Stomach (tissue), 9 donors: ENCODE data around the gene PROSER3. TPM values are rescaled to one million over a fixed set of nuclear protein-coding genes. Genes with fewer than 3 reads are reported as not detected.

Experiments used
- DNase-seq, 2 donors: peaks; one replicate each; pipeline versions ENCODE4 v3.0.0 to v3.0.0-alpha.2; 2013 to 2019
- H3K27ac ChIP-seq, 5 donors: fragments of 200-600 bp in 4 of 5; sonication (generic) in 4 of 5; one replicate each; pipeline ENCODE4 v1.5.1; 2013 to 2019; ENCODE audit warnings: mild to moderate bottlenecking in 1 of 5, moderate library complexity in 1 of 5
- H3K27me3 ChIP-seq, 3 donors: fragments of 200-600 bp; sonication (generic); one replicate each; pipeline ENCODE4 v1.5.1; 2017 to 2019; ENCODE audit warnings: mixed run types in 1 of 3
- H3K36me3 ChIP-seq, 4 donors: fragments of 200-600 bp; sonication (generic); 1 replicate in 3 of 4; 2 replicates in 1 of 4; pipeline ENCODE4 v1.5.1; 2016 to 2019
- H3K4me1 ChIP-seq, 4 donors: fragments of 200-600 bp; sonication (generic); one replicate each; pipeline ENCODE4 v1.5.1; 2016 to 2019
- H3K4me3 ChIP-seq, 4 donors: fragments of 200-600 bp; sonication (generic) in 3 of 4; one replicate each; pipeline ENCODE4 v1.5.1; 2016 to 2019; ENCODE audit warnings: mild to moderate bottlenecking in 1 of 4
- H3K9me3 ChIP-seq, 4 donors: fragments of 200-600 bp; sonication (generic); one replicate each; pipeline ENCODE4 v1.5.1; 2016 to 2019
- EP300 ChIP-seq: sonication (generic); formaldehyde crosslinking; IDR thresholded peaks from one replicate; pipeline ENCODE4 v1.6.1; 2017; ENCODE audit warnings: antibody characterized with exemption
- POLR2A ChIP-seq, 4 donors: fragments of 450-650 bp; IDR thresholded peaks; one replicate each; pipeline ENCODE4 v1.6.1; 2016; ENCODE audit warnings: antibody characterized with exemption in 4 of 4, control low read depth in 2 of 4, mild to moderate bottlenecking in 1 of 4, moderate library complexity in 1 of 4
- POLR2AphosphoS5 ChIP-seq, 3 donors: sonication (generic); formaldehyde crosslinking; IDR thresholded peaks; one replicate each; pipeline ENCODE4 v1.6.1; 2016; ENCODE audit warnings: antibody characterized with exemption in 3 of 3
- WGBS, 5 donors: extraction: QIAGEN DNeasy Blood & Tissue Kit in 3 of 5; methylation state at CpG; one replicate each; pipeline versions ENCODE4 v1.1.5 to v1.1.7; 2013 to 2018; 5-methylcytosine and 5-hydroxymethylcytosine counted together
- intact Hi-C: fragments of 100-400 bp; cut with DNase I; formaldehyde crosslinking; loops from one replicate; pipeline ENCODE4 v1.15.1; 2023; ENCODE audit warnings: low total_unique reads
- polyA plus RNA-seq, 3 donors: library from polyadenylated mRNA; stranded (reverse); fragments of 200-250 nt; gene quantifications; one replicate each; pipeline ENCODE4 v1.2.3, GENCODE V29; 2013
- total RNA-seq, 5 donors: library from RNA; depleted of rRNA; stranded (reverse); fragments of >200 nt; gene quantifications; one replicate each; pipeline versions ENCODE4 v1.1.0 to v1.2.3, GENCODE V29; 2014 to 2016
- TF ChIP-seq, protein P1 (sequence below), 7 experiments: fragments of 450-650 bp in 4 of 7; fragments of 200-600 bp in 3 of 7; sonication (generic) in 3 of 7; IDR thresholded peaks; one replicate each; pipeline ENCODE4 v1.5.1; 2016 to 2019; ENCODE audit warnings: antibody characterized with exemption in 7 of 7, control low read depth in 2 of 7, mild to moderate bottlenecking in 1 of 7
- donor health status: healthy with polysubstance abuse.
- donor health status: Bipolar disorder and iron deficiency.
- donor health status: healthy.

The PROSER3 gene
- total and polyA plus RNA-seq, 8 donors = 3.6 to 61.3 (median 10.5) TPM

DNA sequence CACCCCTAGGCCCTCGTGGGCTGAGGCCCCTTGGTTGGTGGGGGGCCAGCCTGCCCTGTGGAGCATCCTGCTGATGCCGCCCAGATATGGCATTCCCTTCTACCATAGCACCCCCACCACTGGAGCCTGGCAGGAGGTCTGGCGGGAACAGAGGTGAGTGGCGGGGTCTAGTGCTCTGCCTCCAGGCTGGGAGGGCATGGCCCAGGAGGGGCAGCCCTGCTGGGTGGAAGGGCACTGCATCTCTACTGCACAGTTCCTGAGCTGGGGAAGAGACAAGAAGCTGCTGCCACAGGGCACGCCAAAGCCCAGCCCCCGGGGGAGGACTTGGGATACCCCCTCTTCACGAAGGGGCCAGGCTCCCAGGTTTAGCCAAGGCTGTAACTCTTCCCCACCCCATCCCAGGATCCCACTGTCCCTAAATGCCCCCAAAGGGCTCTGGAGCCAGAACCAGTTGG lies 42.6 kb upstream of the PROSER3 start:
- Histone ChIP-seq H3K27me3 (no peaks in the 10 kb centered on the region), H3K4me1 (peaks cover 25 to 42% (median 34%) of the 10 kb centered on the region in 4 donors), H3K4me3 (peak overlapping the region in 2 of 4 donors; percentile 93 to 97), H3K36me3 (peaks cover 0 to 10% (median 9%) of the 10 kb centered on the region in 4 donors), H3K9me3 (no peaks in the 10 kb centered on the region), H3K27ac (peak overlapping the region in 4 of 5 donors; percentile 84 to 95 (median 94))
- TF ChIP-seq EP300 (no peak), POLR2AphosphoS5 (IDR thresholded peaks at IDR 0.05) (no peak), POLR2A (IDR thresholded peaks at IDR 0.05) (no peak)
- TF ChIP-seq, protein P1, sequence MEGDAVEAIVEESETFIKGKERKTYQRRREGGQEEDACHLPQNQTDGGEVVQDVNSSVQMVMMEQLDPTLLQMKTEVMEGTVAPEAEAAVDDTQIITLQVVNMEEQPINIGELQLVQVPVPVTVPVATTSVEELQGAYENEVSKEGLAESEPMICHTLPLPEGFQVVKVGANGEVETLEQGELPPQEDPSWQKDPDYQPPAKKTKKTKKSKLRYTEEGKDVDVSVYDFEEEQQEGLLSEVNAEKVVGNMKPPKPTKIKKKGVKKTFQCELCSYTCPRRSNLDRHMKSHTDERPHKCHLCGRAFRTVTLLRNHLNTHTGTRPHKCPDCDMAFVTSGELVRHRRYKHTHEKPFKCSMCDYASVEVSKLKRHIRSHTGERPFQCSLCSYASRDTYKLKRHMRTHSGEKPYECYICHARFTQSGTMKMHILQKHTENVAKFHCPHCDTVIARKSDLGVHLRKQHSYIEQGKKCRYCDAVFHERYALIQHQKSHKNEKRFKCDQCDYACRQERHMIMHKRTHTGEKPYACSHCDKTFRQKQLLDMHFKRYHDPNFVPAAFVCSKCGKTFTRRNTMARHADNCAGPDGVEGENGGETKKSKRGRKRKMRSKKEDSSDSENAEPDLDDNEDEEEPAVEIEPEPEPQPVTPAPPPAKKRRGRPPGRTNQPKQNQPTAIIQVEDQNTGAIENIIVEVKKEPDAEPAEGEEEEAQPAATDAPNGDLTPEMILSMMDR (IDR thresholded peaks at IDR 0.05) = no peak
- intact Hi-C loops = loop anchor here (10.0 kb wide), 1 partner anchor 171 kb away; the partner anchor contains the start of gene TMEM147
- no peak for DNase-seq
- 75 to 87% (median 82%) methylated on average over 4 to 7 of the region's 7 CpGs for WGBS, 5 donors

DNA sequence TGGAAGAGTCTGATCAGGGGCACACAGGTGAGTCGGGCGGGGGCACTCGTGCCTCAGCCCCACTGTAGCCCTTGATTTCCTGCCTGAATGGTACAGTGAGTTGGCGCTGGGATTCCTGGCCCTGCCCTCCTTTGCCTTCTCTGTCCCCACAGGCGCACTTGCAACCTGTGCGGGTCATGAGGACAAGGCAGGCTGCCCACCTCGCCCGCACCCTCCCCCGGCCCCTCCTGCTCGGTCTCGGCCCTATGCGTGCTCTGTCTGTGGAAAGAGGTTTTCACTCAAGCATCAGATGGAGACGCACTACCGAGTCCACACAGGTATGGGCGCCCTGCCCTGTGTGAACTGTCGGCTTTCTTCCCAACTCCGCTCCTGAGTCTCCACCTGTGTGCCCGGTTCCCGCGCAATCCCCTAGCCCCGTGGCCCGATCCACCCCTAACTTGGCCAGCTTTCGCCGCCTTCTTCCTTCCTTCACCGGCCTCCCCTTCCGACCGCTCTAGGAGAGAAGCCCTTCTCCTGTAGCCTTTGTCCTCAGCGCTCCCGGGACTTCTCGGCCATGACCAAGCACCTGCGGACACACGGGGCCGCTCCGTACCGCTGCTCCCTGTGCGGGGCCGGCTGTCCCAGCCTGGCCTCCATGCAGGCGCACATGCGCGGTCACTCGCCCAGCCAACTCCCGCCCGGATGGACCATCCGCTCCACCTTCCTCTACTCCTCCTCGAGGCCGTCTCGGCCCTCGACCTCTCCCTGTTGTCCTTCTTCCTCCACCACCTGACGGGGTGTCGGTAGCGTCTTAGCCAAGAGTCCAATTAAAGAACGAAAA lies 41.8 kb upstream of the PROSER3 start:
- DNase-seq = peak; percentile 66 to 80
- Histone ChIP-seq H3K4me1 (peaks cover 25 to 45% (median 39%) of the 10 kb centered on the region in 4 donors), H3K9me3 (no peaks in the 10 kb centered on the region), H3K4me3 (peak overlapping the region; percentile 93 to 98 (median 95)), H3K27ac (peak overlapping the region; percentile 84 to 95 (median 94)), H3K27me3 (no peaks in the 10 kb centered on the region), H3K36me3 (peaks cover 7 to 18% (median 17%) of the 10 kb centered on the region in 4 donors)
- TF ChIP-seq POLR2AphosphoS5 (IDR thresholded peaks at IDR 0.05) (no peak), POLR2A (IDR thresholded peaks at IDR 0.05) (no peak), EP300 (no peak)
- TF ChIP-seq, protein P1 (IDR thresholded peaks at IDR 0.05) = no peak
- WGBS, 5 donors = 1 to 5% (median 2%) methylated on average over 45 to 52 of the region's 52 CpGs
- intact Hi-C loops = loop anchor here (10.0 kb wide), 1 partner anchor 171 kb away; the partner anchor contains the start of gene TMEM147

DNA sequence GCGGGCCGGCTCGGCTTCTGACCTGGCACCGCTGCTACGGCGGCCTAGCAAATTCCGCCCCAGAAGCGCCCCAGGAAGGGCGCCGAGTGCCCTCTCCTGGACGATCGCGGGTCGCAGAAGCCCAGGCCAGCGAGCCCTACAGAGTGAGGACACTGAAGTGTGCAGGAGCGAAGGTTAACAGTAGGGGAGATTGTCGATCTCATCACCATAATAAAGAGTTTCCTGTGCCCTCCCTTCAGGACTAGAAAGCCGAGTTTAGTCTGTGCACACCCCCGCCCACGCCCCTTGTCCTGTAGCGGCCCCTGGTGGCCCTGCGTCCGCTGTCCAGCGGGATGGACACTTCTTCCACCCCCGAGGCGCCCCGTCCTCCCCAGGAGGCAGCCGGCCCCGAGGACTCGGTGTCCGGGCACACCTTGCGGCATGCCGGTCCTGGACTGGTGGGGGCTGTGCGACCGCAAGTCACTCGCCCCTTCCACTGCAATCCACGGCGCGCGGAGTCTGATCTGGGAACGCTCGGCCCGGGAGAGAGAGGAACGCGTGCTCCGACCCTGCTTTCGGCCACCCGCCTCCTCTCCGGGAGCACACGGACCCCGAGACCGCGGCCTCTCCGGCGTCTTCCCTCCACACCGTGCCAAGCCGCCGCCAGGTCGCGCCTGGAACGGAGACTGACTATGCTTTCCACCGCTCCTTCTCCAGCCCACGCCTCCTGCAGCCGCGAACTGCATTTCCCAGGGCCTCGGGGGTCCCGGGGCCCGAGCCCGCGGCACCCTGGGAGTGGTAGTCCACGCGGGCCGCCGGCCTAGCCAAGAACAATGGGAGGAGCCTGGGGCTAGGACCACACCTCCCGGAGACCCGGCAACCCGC lies 40.9 kb upstream of the PROSER3 start:
- peaks cover 15 to 26% (median 25%) of the 10 kb centered on the region in 4 donors for H3K36me3 ChIP-seq
- peak; percentile 87 to 99 for DNase-seq
- intact Hi-C loops = loop anchor here (10.0 kb wide), 1 partner anchor 172 kb away; the partner anchor contains the start of gene TMEM147
- WGBS, 5 donors = 0 to 2% (median 0%) methylated on average over 8 to 77 of the region's 77 CpGs
- H3K4me1 ChIP-seq = peaks cover 25 to 54% (median 43%) of the 10 kb centered on the region in 4 donors
- peak overlapping the region; percentile 84 to 95 (median 94) for H3K27ac ChIP-seq
- TF ChIP-seq, protein P1 (IDR thresholded peaks at IDR 0.05) = peak in 5 of 7 experiments; percentile 71 to 96 (median 85)
- TF ChIP-seq POLR2AphosphoS5 (IDR thresholded peaks at IDR 0.05) (peak in 2 of 3 donors; percentile 20 to 62), EP300 (no peak)
- H3K9me3 ChIP-seq = no peaks in the 10 kb centered on the region
- H3K27me3 ChIP-seq = no peaks in the 10 kb centered on the region
- peak overlapping the region; percentile 93 to 98 (median 95) for H3K4me3 ChIP-seq
